K562 (cell line): Measurements from ENCODE around the gene SLC4A2. TPM values are rescaled to one million over a fixed set of nuclear protein-coding genes. Genes with fewer than 3 reads are reported as not detected.

Experiments
- ATF1 ChIP-seq, 2 experiments: fragments of 450-650 bp in 1 of 2; IDR thresholded peaks; 2 replicates each; pipeline ENCODE4 v1.6.1; 2016; ENCODE audit warnings: missing compliant biosample characterization in 1 of 2, missing genetic modification characterization in 1 of 2
- EP400 ChIP-seq: fragments of 450-650 bp; IDR thresholded peaks from 2 replicates; pipeline ENCODE4 v1.6.1; 2017; ENCODE audit warnings: antibody characterized with exemption, mild to moderate bottlenecking, moderate library complexity
- HCFC1 ChIP-seq: IDR thresholded peaks from 2 replicates; pipeline ENCODE4 v1.6.1; 2012; ENCODE audit warnings: low read depth, low read length, improper control_type of control experiment
- HNRNPL ChIP-seq: fragments of 200-400 bp; formaldehyde crosslinking; IDR thresholded peaks from 2 replicates; pipeline ENCODE4 v1.6.1; 2017; ENCODE audit warnings: low read depth, mild to moderate bottlenecking, low read length
- PRPF4 ChIP-seq: fragments of 200-400 bp; formaldehyde crosslinking; IDR thresholded peaks from one replicate; pipeline ENCODE4 v1.6.1; 2017; ENCODE audit warnings: low read length, low read depth, mild to moderate bottlenecking; ENCODE audit not compliant: insufficient read depth, poor library complexity, severe bottlenecking
- PURB ChIP-seq: sonication (generic); formaldehyde crosslinking; IDR thresholded peaks from 2 replicates; pipeline ENCODE4 v1.9.0; 2021; ENCODE audit warnings: low read depth, mild to moderate bottlenecking, missing genetic modification reagents
- SMARCE1 ChIP-seq: fragments of 450-650 bp; IDR thresholded peaks from 2 replicates; pipeline ENCODE4 v1.7.1; 2016; ENCODE audit warnings: mild to moderate bottlenecking
- TCFL5 ChIP-seq: fragments of 250-450 bp; sonication (Bioruptor Pico); conservative IDR thresholded peaks from 2 replicates; pipeline ENCODE4 v1.6.1; 2021; ENCODE audit warnings: mild to moderate bottlenecking, moderate library complexity, matching md5 sums
- ZNF23 ChIP-seq: fragments of 250-450 bp; sonication (Bioruptor Pico); IDR thresholded peaks from 2 replicates; pipeline ENCODE4 v1.4.0; 2020; ENCODE audit warnings: mild to moderate bottlenecking
- ZNF354B ChIP-seq: fragments of 250-450 bp; sonication (Bioruptor Pico); IDR thresholded peaks from 2 replicates; pipeline ENCODE4 v1.4.0; 2020
- ZNF445 ChIP-seq: fragments of 250-450 bp; sonication (Bioruptor Pico); IDR thresholded peaks from 2 replicates; pipeline ENCODE4 v1.4.0; 2020; ENCODE audit warnings: low read depth, mild to moderate bottlenecking, moderate library complexity
- ZNF668 ChIP-seq: fragments of 250-450 bp; sonication (Bioruptor Pico); IDR thresholded peaks from 2 replicates; pipeline ENCODE4 v1.8.0; 2022; ENCODE audit warnings: mild to moderate bottlenecking, inconsistent platforms
- polyA plus RNA-seq, 8 experiments: library from polyadenylated mRNA; depleted of rRNA in 4 of 8; stranded (reverse) in 5 of 8; unstranded in 3 of 8; fragments of >200 nt; fragmentation: Nextera tagmentation in 2 of 8; fragmentation: Illumina TruSeq in 1 of 8; extraction: Ambion mirVana in 2 of 8; extraction: Trizol in 1 of 8; gene quantifications; 2 replicates each; pipeline versions ENCODE4 v1.2.1 to v1.2.3, GENCODE V29; 2011 to 2014; ENCODE audit warnings: inconsistent platforms in 1 of 8, missing spikeins in 1 of 8
- total RNA-seq, 7 experiments: library from RNA; depleted of rRNA in 6 of 7; stranded (reverse); fragments of >200 nt in 6 of 7; fragmentation: Illumina TruSeq in 2 of 7; extraction: Trizol in 2 of 7; gene quantifications; 2 replicates each; pipeline versions ENCODE4 v1.2.1 to v1.2.3, GENCODE V29; 2011 to 2021; ENCODE audit warnings: low replicate concordance in 1 of 7
- TF ChIP-seq, protein P1 (sequence below): fragments of 450-650 bp; IDR thresholded peaks from 2 replicates; pipeline ENCODE4 v1.7.1; 2018; ENCODE audit warnings: mild to moderate bottlenecking, low read depth; ENCODE audit not compliant: partially characterized antibody
- TF ChIP-seq, protein P2 (sequence below): fragments of 200-800 bp; sonication (Bioruptor generic); IDR thresholded peaks from 2 replicates; pipeline ENCODE4 v1.6.1; 2017; ENCODE audit warnings: missing genetic modification characterization, missing compliant biosample characterization
- TF ChIP-seq, protein P3 (sequence below): sonication (generic); formaldehyde crosslinking; IDR thresholded peaks from 2 replicates; pipeline ENCODE4 v1.8.0; 2022; ENCODE audit warnings: missing genetic modification reagents, mild to moderate bottlenecking, moderate library complexity, borderline replicate concordance
- TF ChIP-seq, protein P4 (sequence below): fragments of 250-450 bp; sonication (Bioruptor Pico); IDR thresholded peaks from 2 replicates; pipeline ENCODE4 v1.5.0; 2021; ENCODE audit warnings: mild to moderate bottlenecking, borderline replicate concordance

Gene SLC4A2
- total and polyA plus RNA-seq, 9 of the 15 experiments (the other 6 are each of a cell fraction or from before 2014, with no cell fraction given), result 11.4 to 375 (median 130) TPM

DNA sequence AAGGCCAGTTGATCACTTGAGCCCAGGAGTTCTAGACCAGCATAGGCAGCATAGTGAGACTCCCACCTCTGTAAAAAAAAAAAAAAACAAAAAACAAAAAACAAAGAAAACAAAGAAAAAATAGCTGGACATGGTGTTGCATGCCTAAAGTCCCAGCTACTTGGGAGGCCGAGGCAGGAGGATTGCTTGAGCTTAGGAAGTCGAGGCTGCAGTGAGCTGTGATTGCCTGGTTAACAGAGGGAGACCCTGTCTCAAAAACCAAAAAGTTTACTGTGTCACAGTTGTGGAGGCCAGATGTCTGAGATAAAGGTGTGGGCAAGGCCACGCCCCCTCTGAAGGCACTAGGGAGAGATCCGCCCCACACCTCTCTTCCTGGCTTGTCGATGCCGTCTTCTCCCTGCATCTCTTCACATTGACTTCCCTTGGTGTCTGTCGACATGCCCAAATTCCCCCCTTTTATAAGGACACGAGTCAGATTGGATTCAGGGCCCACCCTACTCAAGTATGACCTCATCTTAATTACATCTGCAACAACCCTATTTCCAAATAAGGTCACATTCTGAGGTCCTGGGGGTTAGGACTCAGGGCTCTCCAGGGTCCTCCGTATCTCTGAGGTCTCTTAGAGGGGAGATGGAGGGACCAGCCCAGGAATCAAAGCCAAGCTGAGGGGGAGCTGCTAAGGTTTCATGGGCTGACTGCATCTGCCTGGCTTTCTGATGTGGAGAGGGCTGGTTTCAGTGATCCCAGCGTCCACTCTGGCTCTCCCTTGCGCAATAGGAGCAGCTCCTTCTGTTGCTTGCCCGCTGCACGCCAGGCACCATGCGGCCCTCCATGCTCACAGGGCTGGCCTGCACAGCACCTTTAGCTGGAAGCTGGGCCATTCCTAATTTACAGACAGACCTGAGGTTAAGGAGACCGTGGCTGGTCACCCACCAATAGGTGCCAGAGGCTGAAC lies 50.0 kb downstream of the SLC4A2 start (continued):
- TF ChIP-seq ZNF445 (CRISPR knock-in tag) (no peak), PRPF4 (no peak), TCFL5 (CRISPR knock-in tag) (no peak), PURB (CRISPR knock-in tag) (no peak), SMARCE1 (peak; percentile 66; the same call in 1 of the 2 replicates), ZNF668 (0 out of 2 replicates have a peak, but pooled peaks have one; percentile 15), HNRNPL (no peak), ZNF354B (no peak), ZNF23 (CRISPR knock-in tag) (no peak), ATF1 (CRISPR knock-in tag; IDR thresholded peaks at IDR 0.05) (no peak), ATF1 (tag; IDR thresholded peaks at IDR 0.05) (peak; percentile 51), EP400 (no peak), HCFC1 (no peak)
- TF ChIP-seq, protein P1, sequence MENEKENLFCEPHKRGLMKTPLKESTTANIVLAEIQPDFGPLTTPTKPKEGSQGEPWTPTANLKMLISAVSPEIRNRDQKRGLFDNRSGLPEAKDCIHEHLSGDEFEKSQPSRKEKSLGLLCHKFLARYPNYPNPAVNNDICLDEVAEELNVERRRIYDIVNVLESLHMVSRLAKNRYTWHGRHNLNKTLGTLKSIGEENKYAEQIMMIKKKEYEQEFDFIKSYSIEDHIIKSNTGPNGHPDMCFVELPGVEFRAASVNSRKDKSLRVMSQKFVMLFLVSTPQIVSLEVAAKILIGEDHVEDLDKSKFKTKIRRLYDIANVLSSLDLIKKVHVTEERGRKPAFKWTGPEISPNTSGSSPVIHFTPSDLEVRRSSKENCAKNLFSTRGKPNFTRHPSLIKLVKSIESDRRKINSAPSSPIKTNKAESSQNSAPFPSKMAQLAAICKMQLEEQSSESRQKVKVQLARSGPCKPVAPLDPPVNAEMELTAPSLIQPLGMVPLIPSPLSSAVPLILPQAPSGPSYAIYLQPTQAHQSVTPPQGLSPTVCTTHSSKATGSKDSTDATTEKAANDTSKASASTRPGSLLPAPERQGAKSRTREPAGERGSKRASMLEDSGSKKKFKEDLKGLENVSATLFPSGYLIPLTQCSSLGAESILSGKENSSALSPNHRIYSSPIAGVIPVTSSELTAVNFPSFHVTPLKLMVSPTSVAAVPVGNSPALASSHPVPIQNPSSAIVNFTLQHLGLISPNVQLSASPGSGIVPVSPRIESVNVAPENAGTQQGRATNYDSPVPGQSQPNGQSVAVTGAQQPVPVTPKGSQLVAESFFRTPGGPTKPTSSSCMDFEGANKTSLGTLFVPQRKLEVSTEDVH, result no peak
- TF ChIP-seq, protein P2, sequence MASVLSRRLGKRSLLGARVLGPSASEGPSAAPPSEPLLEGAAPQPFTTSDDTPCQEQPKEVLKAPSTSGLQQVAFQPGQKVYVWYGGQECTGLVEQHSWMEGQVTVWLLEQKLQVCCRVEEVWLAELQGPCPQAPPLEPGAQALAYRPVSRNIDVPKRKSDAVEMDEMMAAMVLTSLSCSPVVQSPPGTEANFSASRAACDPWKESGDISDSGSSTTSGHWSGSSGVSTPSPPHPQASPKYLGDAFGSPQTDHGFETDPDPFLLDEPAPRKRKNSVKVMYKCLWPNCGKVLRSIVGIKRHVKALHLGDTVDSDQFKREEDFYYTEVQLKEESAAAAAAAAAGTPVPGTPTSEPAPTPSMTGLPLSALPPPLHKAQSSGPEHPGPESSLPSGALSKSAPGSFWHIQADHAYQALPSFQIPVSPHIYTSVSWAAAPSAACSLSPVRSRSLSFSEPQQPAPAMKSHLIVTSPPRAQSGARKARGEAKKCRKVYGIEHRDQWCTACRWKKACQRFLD, result 0 out of 2 replicates have a peak, but pooled peaks have one; percentile 22
- TF ChIP-seq, protein P3, sequence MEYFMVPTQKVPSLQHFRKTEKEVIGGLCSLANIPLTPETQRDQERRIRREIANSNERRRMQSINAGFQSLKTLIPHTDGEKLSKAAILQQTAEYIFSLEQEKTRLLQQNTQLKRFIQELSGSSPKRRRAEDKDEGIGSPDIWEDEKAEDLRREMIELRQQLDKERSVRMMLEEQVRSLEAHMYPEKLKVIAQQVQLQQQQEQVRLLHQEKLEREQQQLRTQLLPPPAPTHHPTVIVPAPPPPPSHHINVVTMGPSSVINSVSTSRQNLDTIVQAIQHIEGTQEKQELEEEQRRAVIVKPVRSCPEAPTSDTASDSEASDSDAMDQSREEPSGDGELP (CRISPR knock-in tag), result 0 out of 2 replicates have a peak, but pooled peaks have one; percentile 6
- TF ChIP-seq, protein P4, sequence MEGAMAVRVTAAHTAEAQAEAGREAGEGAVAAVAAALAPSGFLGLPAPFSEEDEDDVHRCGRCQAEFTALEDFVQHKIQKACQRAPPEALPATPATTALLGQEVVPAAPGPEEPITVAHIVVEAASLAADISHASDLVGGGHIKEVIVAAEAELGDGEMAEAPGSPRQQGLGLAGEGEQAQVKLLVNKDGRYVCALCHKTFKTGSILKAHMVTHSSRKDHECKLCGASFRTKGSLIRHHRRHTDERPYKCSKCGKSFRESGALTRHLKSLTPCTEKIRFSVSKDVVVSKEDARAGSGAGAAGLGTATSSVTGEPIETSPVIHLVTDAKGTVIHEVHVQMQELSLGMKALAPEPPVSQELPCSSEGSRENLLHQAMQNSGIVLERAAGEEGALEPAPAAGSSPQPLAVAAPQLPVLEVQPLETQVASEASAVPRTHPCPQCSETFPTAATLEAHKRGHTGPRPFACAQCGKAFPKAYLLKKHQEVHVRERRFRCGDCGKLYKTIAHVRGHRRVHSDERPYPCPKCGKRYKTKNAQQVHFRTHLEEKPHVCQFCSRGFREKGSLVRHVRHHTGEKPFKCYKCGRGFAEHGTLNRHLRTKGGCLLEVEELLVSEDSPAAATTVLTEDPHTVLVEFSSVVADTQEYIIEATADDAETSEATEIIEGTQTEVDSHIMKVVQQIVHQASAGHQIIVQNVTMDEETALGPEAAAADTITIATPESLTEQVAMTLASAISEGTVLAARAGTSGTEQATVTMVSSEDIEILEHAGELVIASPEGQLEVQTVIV (CRISPR knock-in tag), result no peak
